EH (cell line): ENCODE measurements around the gene SLC27A3.

Source experiments
- DNase-seq: peaks from one replicate; pipeline ENCODE4 v3.0.0-alpha.2; 2015; ENCODE audit warnings: low read depth

The SLC27A3 gene

GRCh38 chr1:153799566-153800465 lies 24.6 kb downstream of the SLC27A3 start:
- no peak for DNase-seq

- no peak for DNase-seq
Observed at GRCh38 chr1:153800516-153800915, 25.3 kb downstream of the SLC27A3 start.

- DNase-seq, result no peak
Observed at GRCh38 chr1:153801028-153801625, 25.9 kb downstream of the SLC27A3 start.

- no peak for DNase-seq
Observed at GRCh38 chr1:153801786-153802697, 26.8 kb downstream of the SLC27A3 start.

GRCh38 chr1:153803470-153804056 lies 28.4 kb downstream of the SLC27A3 start:
- DNase-seq, result no peak

- DNase-seq, result no peak
Observed at GRCh38 chr1:153804112-153804511, 28.9 kb downstream of the SLC27A3 start.

- DNase-seq, result peak; percentile 91
Observed at GRCh38 chr1:153805042-153805745, 30.0 kb downstream of the SLC27A3 start.

- DNase-seq, result no peak
Observed at GRCh38 chr1:153805886-153806719, 30.9 kb downstream of the SLC27A3 start.

GRCh38 chr1:153816283-153816889 lies 41.2 kb downstream of the SLC27A3 start:
- DNase-seq, result no peak

- no peak for DNase-seq
Observed at GRCh38 chr1:153818876-153819275, 43.7 kb downstream of the SLC27A3 start.

- no peak for DNase-seq
Observed at GRCh38 chr1:153827168-153827964, 52.2 kb downstream of the SLC27A3 start.
